HCT116 (cell line): ENCODE measurements around the gene TBC1D8. TPM values are rescaled to one million over a fixed set of nuclear protein-coding genes. Genes with fewer than 3 reads are reported as not detected.

ENCODE experiments used
- ATAC-seq: fragments of 200-7000 bp; cut with Tn5 transposase; 2 replicates; pipeline ENCODE4 v1.9.1; 2020; ENCODE audit warnings: mild to moderate bottlenecking, moderate library complexity
- BruUV-seq: library from RNA; stranded (reverse); fragments of 400-500 nt; replicated peaks from 2 replicates; lab custom pipeline; 2021; lab: Mats Ljungman, UMichigan
- CTCF ChIA-PET: fragments of 300-600 bp; sonication (Branson Sonifier 250); formaldehyde crosslinking; loops from one replicate; lab custom pipeline; 2021; ENCODE audit warnings: antibody characterized with exemption; lab: Charles Lee
- POLR2A ChIA-PET: fragments of 300-600, 350-600 bp; sonication (Branson Sonifier 250); formaldehyde crosslinking; loops from one replicate; lab custom pipeline; 2021; ENCODE audit warnings: antibody characterized with exemption; lab: Charles Lee
- RAD21 ChIA-PET, 2 experiments: fragments of 300-600 bp; sonication (Branson Sonifier 250); formaldehyde crosslinking; loops; one replicate each; lab custom pipeline; 2023; ENCODE audit warnings: low total read pairs in 2 of 2; ENCODE audit not compliant: uncharacterized antibody in 2 of 2, unreplicated experiment in 2 of 2, low non-redundant PET in 1 of 2; lab: Charles Lee
- DNase-seq: peaks from one replicate; pipeline ENCODE4 v3.0.0-alpha.2; 2010; ENCODE audit warnings: low read depth, low spot score
- H2AFZ ChIP-seq: fragments of 200-600 bp; shearing (Covaris generic), sonication (generic); 2 replicates; pipeline ENCODE4 v1.6.1; 2017; ENCODE audit warnings: low read depth, mixed run types, mixed read lengths, antibody characterized with exemption, low read length; ENCODE audit not compliant: poor library complexity, severe bottlenecking
- H3K27ac ChIP-seq: 2 replicates; pipeline ENCODE4 v1.5.1; 2012; ENCODE audit warnings: low read depth, low read length
- H3K27me3 ChIP-seq: fragments of 200-600 bp; sonication (generic); 2 replicates; pipeline ENCODE4 v1.6.1; 2016; ENCODE audit warnings: mixed run types, low read length, mixed read lengths; ENCODE audit not compliant: insufficient read depth
- H3K36me3 ChIP-seq, 2 experiments: fragments of 200-500 bp in 1 of 2; fragments of 200-600 bp in 1 of 2; sonication (Bioruptor generic) in 1 of 2; sonication (generic) in 1 of 2; 2 replicates each; pipeline versions ENCODE4 v1.5.1 to v1.6.1; 2014 to 2016; ENCODE audit warnings: low read length in 2 of 2, inconsistent platforms in 1 of 2, mixed read lengths in 1 of 2, mixed run types in 1 of 2; ENCODE audit not compliant: insufficient read depth in 2 of 2, control insufficient read depth in 1 of 2
- H3K4me1 ChIP-seq, 2 experiments: fragments of 200-600 bp in 1 of 2; sonication (generic) in 1 of 2; 2 replicates each; pipeline versions ENCODE4 v1.5.1 to v1.6.1; 2012 to 2017; ENCODE audit warnings: low read length in 2 of 2, inconsistent platforms in 1 of 2, mild to moderate bottlenecking in 1 of 2, mixed read lengths in 1 of 2, mixed run types in 1 of 2, moderate library complexity in 1 of 2; ENCODE audit not compliant: insufficient read depth in 2 of 2, control insufficient read depth in 1 of 2
- H3K4me2 ChIP-seq: fragments of 200-600 bp; sonication (generic); 2 replicates; pipeline ENCODE4 v1.6.1; 2017; ENCODE audit warnings: mixed run types, low read length, mixed read lengths
- H3K4me3 ChIP-seq, 2 experiments: fragments of 200-600 bp in 1 of 2; sonication (generic) in 1 of 2; replicated peaks in 1 of 2; 2 replicates each; pipeline ENCODE4 v1.5.1; 2011 to 2016; ENCODE audit warnings: low read length in 2 of 2, control low read depth in 1 of 2, low read depth in 1 of 2, mild to moderate bottlenecking in 1 of 2, mixed read lengths in 1 of 2, mixed run types in 1 of 2
- H3K79me2 ChIP-seq: fragments of 200-600 bp; sonication (generic); 2 replicates; pipeline ENCODE4 v1.6.1; 2017; ENCODE audit warnings: mild to moderate bottlenecking, mixed run types, low read length, moderate library complexity, mixed read lengths; ENCODE audit not compliant: insufficient read depth
- H3K9ac ChIP-seq: fragments of 200-600 bp; sonication (generic); 2 replicates; pipeline ENCODE4 v1.6.1; 2016; ENCODE audit warnings: low read length, mixed read lengths
- H3K9me2 ChIP-seq: fragments of 200-600 bp; sonication (generic), shearing (Covaris generic); 2 replicates; pipeline ENCODE4 v1.6.1; 2017; ENCODE audit warnings: mixed run types, mild to moderate bottlenecking, moderate library complexity; ENCODE audit not compliant: insufficient read depth
- H3K9me3 ChIP-seq, 2 experiments: fragments of 200-500 bp in 1 of 2; fragments of 200-600 bp in 1 of 2; sonication (Bioruptor generic) in 1 of 2; sonication (generic) in 1 of 2; 2 replicates each; pipeline ENCODE4 v1.6.1; 2014 to 2017; ENCODE audit warnings: low read length in 2 of 2, mixed read lengths in 2 of 2, inconsistent platforms in 1 of 2, low read depth in 1 of 2, mild to moderate bottlenecking in 1 of 2, mixed run types in 1 of 2, moderate library complexity in 1 of 2; ENCODE audit not compliant: control insufficient read depth in 1 of 2, insufficient read depth in 1 of 2
- H4K20me1 ChIP-seq: fragments of 200-600 bp; sonication (generic), shearing (Covaris generic); 2 replicates; pipeline ENCODE4 v1.6.1; 2017; ENCODE audit warnings: mixed run types, mild to moderate bottlenecking, moderate library complexity; ENCODE audit not compliant: insufficient read depth
- ELF1 ChIP-seq: IDR thresholded peaks from 2 replicates; pipeline ENCODE4 v1.6.1; 2012; ENCODE audit warnings: low read depth, borderline replicate concordance
- EZH2 ChIP-seq: fragments of 200-600 bp; sonication (generic); IDR thresholded peaks from 2 replicates; pipeline ENCODE4 v1.6.1; 2017; ENCODE audit warnings: antibody characterized with exemption, mixed run types
- JUND ChIP-seq: IDR thresholded peaks from 2 replicates; pipeline ENCODE4 v1.6.1; 2012
- POLR2AphosphoS5 ChIP-seq: IDR thresholded peaks from 2 replicates; pipeline ENCODE4 v1.6.1; 2011; ENCODE audit warnings: mild to moderate bottlenecking, low read depth, low read length, moderate library complexity
- RAD21 ChIP-seq: IDR thresholded peaks from 2 replicates; pipeline ENCODE4 v1.6.1; 2012; ENCODE audit warnings: low read depth, mild to moderate bottlenecking
- ZFX ChIP-seq: fragments of 450-650 bp; IDR thresholded peaks from 2 replicates; pipeline ENCODE4 v1.6.1; 2017
- intact Hi-C: fragments of 100-400 bp; cut with micrococcal nuclease; formaldehyde crosslinking; loops from 2 replicates; pipeline ENCODE4 v1.10.0; 2022
- total RNA-seq: library from RNA; stranded (reverse); gene quantifications from one replicate; pipeline ENCODE4 v1.2.1, GENCODE V29; 2021; ENCODE audit not compliant: unreplicated experiment
- TF ChIP-seq, protein P1 (sequence below): IDR thresholded peaks from 2 replicates; pipeline ENCODE4 v1.6.1; 2012
- TF ChIP-seq, protein P2 (sequence below): IDR thresholded peaks from 2 replicates; pipeline ENCODE4 v1.6.1; 2011; ENCODE audit warnings: mild to moderate bottlenecking, low read length, moderate library complexity; ENCODE audit not compliant: insufficient replicate concordance; ENCODE audit errors: extremely low read depth
- TF ChIP-seq, protein P3 (sequence below): IDR thresholded peaks from 2 replicates; pipeline ENCODE4 v1.6.1; 2012; ENCODE audit warnings: low read depth

The TBC1D8 gene
- total RNA-seq, 1 experiment from 2014 or later, result 44.0 TPM

DNA sequence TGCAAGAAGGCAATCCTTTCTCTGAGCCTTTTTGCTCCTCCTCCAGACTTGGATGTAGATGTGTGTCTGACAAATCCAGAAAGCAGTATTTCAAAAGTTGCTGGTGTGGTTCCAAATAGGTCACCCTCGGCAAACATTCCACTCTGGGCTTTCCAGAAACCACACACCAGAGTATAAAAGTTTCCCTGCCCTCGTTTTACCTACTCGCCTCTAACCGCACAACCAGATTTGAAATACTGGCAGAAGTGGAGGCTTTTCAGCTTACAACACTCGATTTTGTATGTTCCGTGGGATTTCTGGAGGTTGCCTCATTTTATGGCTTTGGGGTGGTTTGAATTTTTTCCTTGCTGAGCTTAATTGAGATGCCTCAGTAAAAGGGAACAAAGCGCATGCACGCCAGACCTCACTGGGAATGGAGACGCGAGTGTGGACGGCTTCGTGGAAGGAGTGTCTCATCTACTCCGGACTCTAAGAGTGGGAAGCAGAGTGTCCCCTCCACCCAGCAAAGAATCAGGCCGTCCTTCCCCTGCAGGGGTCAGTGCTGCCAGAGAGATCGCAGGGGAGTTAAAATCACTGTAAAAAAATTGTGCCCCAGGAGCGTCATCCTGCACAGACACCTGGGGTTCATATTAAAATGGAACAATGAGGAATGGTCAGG, 193.1 kb downstream of the TBC1D8 start:
- H4K20me1 ChIP-seq, result no peaks in the 10 kb centered on the region
- ATAC-seq (no peak), DNase-seq (no peak)
- H3K9me2 ChIP-seq, result no peaks in the 10 kb centered on the region
- intact Hi-C loops, result no loop called here
- no peaks in the 10 kb centered on the region for H3K27me3 ChIP-seq
- no peak overlapping the region for H3K4me2 ChIP-seq
- ChIA-PET POLR2A (no interaction called here), RAD21 (no interaction called here), CTCF (no interaction called here)
- BruUV-seq, result no TSS peak
- no peak overlapping the region for H3K27ac ChIP-seq
- no peaks in the 10 kb centered on the region for H3K9me3 ChIP-seq
- H3K79me2 ChIP-seq, result no peaks in the 10 kb centered on the region
- no peaks in the 10 kb centered on the region for H3K4me1 ChIP-seq
- TF ChIP-seq, protein P1, sequence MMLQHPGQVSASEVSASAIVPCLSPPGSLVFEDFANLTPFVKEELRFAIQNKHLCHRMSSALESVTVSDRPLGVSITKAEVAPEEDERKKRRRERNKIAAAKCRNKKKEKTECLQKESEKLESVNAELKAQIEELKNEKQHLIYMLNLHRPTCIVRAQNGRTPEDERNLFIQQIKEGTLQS, result no peak
- no peak for TF ChIP-seq RAD21
- TF ChIP-seq, protein P2, sequence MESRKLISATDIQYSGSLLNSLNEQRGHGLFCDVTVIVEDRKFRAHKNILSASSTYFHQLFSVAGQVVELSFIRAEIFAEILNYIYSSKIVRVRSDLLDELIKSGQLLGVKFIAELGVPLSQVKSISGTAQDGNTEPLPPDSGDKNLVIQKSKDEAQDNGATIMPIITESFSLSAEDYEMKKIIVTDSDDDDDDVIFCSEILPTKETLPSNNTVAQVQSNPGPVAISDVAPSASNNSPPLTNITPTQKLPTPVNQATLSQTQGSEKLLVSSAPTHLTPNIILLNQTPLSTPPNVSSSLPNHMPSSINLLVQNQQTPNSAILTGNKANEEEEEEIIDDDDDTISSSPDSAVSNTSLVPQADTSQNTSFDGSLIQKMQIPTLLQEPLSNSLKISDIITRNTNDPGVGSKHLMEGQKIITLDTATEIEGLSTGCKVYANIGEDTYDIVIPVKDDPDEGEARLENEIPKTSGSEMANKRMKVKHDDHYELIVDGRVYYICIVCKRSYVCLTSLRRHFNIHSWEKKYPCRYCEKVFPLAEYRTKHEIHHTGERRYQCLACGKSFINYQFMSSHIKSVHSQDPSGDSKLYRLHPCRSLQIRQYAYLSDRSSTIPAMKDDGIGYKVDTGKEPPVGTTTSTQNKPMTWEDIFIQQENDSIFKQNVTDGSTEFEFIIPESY, result no peak
- TF ChIP-seq JUND, result no peak
- no peak for TF ChIP-seq POLR2AphosphoS5
- TF ChIP-seq, protein P3, sequence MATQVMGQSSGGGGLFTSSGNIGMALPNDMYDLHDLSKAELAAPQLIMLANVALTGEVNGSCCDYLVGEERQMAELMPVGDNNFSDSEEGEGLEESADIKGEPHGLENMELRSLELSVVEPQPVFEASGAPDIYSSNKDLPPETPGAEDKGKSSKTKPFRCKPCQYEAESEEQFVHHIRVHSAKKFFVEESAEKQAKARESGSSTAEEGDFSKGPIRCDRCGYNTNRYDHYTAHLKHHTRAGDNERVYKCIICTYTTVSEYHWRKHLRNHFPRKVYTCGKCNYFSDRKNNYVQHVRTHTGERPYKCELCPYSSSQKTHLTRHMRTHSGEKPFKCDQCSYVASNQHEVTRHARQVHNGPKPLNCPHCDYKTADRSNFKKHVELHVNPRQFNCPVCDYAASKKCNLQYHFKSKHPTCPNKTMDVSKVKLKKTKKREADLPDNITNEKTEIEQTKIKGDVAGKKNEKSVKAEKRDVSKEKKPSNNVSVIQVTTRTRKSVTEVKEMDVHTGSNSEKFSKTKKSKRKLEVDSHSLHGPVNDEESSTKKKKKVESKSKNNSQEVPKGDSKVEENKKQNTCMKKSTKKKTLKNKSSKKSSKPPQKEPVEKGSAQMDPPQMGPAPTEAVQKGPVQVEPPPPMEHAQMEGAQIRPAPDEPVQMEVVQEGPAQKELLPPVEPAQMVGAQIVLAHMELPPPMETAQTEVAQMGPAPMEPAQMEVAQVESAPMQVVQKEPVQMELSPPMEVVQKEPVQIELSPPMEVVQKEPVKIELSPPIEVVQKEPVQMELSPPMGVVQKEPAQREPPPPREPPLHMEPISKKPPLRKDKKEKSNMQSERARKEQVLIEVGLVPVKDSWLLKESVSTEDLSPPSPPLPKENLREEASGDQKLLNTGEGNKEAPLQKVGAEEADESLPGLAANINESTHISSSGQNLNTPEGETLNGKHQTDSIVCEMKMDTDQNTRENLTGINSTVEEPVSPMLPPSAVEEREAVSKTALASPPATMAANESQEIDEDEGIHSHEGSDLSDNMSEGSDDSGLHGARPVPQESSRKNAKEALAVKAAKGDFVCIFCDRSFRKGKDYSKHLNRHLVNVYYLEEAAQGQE, result no peak
- no peak for TF ChIP-seq ELF1
- no peak for TF ChIP-seq ZFX
- TF ChIP-seq EZH2, result no peak
- H3K9ac ChIP-seq, result no peak overlapping the region
- H3K4me3 ChIP-seq, result no peak overlapping the region
- H3K36me3 ChIP-seq, result no peaks in the 10 kb centered on the region
- no peak overlapping the region for H2AFZ ChIP-seq

Other genes starting within 250 kb of the TBC1D8 start
- gene RPL31, start 149.1 kb downstream of the TBC1D8 start, total RNA-seq, result 1,340 TPM
- 57.8 TPM for gene CNOT11, start 101.5 kb upstream of the TBC1D8 start, total RNA-seq
- gene RNF149, start 157.3 kb upstream of the TBC1D8 start, total RNA-seq, result 40.2 TPM
- gene CREG2, start 236.1 kb upstream of the TBC1D8 start, total RNA-seq, result 0.12 TPM